Measurements from ENCODE around the gene PODXL2.

Gene PODXL2

DNA sequence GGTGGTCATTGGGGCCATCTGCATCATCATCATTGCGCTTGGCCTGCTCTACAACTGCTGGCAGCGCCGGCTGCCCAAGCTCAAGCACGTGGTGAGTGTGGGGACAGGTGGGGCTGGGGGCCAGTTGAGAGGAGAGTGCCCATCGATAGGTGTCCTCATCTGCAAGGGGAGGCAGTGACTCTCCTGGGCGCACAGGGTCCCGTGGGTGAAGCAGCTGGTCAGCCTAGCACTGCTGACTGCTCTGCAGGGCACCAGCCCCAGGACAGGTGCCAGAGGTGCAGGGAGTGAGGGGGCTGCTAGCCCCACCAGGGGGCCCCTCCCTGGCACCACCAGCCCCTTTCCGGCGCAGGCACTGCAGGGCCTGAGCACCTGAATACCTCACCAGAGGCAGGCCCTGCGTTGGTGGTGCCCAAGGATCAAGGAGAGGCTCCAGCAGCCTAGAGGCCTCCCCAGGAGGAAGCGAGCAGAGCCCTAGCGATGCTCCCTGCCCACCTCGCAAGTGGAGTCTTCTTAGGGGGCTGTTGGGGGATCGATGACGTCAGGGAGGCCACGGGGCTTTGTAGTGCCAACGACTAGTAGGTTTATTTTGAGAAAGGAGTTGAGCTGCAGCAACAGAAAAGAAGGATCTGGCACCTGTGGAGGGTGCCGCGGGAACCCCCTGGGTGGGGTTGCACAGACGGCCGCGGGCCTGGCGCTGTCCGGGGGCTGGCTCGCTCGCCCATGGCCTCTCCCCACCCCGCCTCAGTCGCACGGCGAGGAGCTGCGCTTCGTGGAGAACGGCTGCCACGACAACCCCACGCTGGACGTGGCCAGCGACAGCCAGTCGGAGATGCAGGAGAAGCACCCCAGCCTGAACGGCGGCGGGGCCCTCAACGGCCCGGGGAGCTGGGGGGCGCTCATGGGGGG lies 42.8 kb downstream of the PODXL2 start:
- H3K27ac ChIP-seq (ENCODE audit: low read depth, low read length): peak overlapping the region; percentile 40
- no peaks in the 10 kb centered on the region for H3K36me3 ChIP-seq (ENCODE audit: control insufficient read depth, insufficient read depth, low read length)
- peaks cover 7% of the 10 kb centered on the region for H3K4me1 ChIP-seq (ENCODE audit: control insufficient read depth, insufficient read depth, low read length)
- H3K4me3 ChIP-seq (ENCODE audit: low read depth, low read length): peak overlapping the region; percentile 70
- peak overlapping the region; percentile 63 for H3K9ac ChIP-seq (ENCODE audit: low read depth, low read length)
- peaks cover 4% of the 10 kb centered on the region; the same call in 1 of the 2 replicates for H3K27me3 ChIP-seq (ENCODE audit: control insufficient read depth, insufficient read depth, low read length)
- no peaks in the 10 kb centered on the region for H3K9me3 ChIP-seq (ENCODE audit: control insufficient read depth, insufficient read depth, low read length)

- Histone ChIP-seq H3K27me3 (ENCODE audit: control insufficient read depth, insufficient read depth, low read length) (peaks cover 4% of the 10 kb centered on the region; the same call in 1 of the 2 replicates), H3K27ac (ENCODE audit: low read depth, low read length) (peak within 1 kb of the TSS; percentile 64), H3K4me3 (ENCODE audit: low read depth, low read length) (peak within 1 kb of the TSS; percentile 90), H3K4me1 (ENCODE audit: control insufficient read depth, insufficient read depth, low read length) (peaks cover 7% of the 10 kb centered on the region), H3K36me3 (ENCODE audit: control insufficient read depth, insufficient read depth, low read length) (no peaks in the 10 kb centered on the region), H3K9ac (ENCODE audit: low read depth, low read length) (peak within 1 kb of the TSS; percentile 63), H3K9me3 (ENCODE audit: control insufficient read depth, insufficient read depth, low read length) (no peaks in the 10 kb centered on the region)
Measured at GRCh38 chr3:127672429-127673190, 43.6 kb downstream of the PODXL2 start, which contains the start of gene ABTB1. Gene ABTB1 (plus strand): TSS chr3:127672952. CDS start chr3:127673026, 74 bp downstream.

DNA sequence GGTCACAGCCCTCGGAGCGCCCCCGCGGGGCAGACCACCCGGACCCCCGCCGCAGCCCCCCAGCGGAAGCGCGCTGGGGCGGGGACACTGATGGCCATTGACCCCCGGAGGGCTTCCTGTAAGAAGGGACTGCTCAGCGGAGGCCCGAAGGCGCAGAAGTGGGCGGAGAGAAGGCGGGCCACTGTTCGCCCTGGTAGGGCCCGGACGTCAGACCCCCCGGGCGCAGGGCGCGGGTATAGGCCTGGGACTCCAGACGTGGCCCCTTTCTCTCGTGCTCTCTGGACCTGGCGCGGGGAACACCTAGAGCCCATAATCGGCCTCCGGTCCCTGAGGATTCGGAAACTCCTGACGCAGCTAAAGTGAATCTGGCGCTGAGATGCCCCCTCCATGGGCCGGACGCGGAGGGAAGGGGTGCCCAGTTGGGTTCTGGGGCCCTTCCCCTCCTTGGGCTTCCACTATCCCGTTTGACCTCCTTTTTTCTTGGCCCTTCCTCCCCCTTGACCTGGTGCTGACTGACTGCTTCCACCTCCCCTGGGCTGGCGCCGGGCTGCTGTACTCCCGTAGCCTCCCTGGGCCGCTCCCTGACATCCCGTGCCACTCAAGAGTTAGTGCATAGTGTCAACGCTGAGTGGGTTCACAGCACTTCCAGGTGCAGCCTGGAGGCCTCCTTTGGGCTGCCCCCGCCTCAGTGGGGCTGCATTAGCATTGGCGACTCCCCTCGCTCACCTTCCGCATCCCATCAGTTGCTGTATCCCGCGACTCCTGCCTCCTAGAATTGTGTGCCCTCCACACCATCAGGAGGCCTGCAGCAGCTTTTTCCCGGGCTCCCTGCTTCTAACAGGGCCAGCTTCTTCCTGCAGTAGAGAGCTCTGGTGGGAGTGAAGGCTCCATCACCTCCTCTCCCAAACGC lies 44.5 kb downstream of the PODXL2 start:
- Histone ChIP-seq H3K27me3 (ENCODE audit: control insufficient read depth, insufficient read depth, low read length) (peaks cover 4% of the 10 kb centered on the region; the same call in 1 of the 2 replicates), H3K9me3 (ENCODE audit: control insufficient read depth, insufficient read depth, low read length) (no peaks in the 10 kb centered on the region), H3K4me1 (ENCODE audit: control insufficient read depth, insufficient read depth, low read length) (peaks cover 7% of the 10 kb centered on the region), H3K27ac (ENCODE audit: low read depth, low read length) (peak overlapping the region; percentile 64), H3K36me3 (ENCODE audit: control insufficient read depth, insufficient read depth, low read length) (no peaks in the 10 kb centered on the region), H3K4me3 (ENCODE audit: low read depth, low read length) (peak overlapping the region; percentile 90), H3K9ac (ENCODE audit: low read depth, low read length) (peak overlapping the region; percentile 44; the same call in 1 of the 2 replicates)

GRCh38 chr3:127674101-127674721 lies 45.2 kb downstream of the PODXL2 start:
- H3K27me3 ChIP-seq (ENCODE audit: control insufficient read depth, insufficient read depth, low read length): peaks cover 4% of the 10 kb centered on the region; the same call in 1 of the 2 replicates
- H3K9ac ChIP-seq (ENCODE audit: low read depth, low read length): no peak overlapping the region
- peak overlapping the region; percentile 90; the same call in 1 of the 2 replicates for H3K4me3 ChIP-seq (ENCODE audit: low read depth, low read length)
- H3K4me1 ChIP-seq (ENCODE audit: control insufficient read depth, insufficient read depth, low read length): peaks cover 7% of the 10 kb centered on the region
- H3K27ac ChIP-seq (ENCODE audit: low read depth, low read length): no peak overlapping the region
- no peaks in the 10 kb centered on the region for H3K36me3 ChIP-seq (ENCODE audit: control insufficient read depth, insufficient read depth, low read length)
- H3K9me3 ChIP-seq (ENCODE audit: control insufficient read depth, insufficient read depth, low read length): no peaks in the 10 kb centered on the region

- Histone ChIP-seq H3K9me3 (ENCODE audit: control insufficient read depth, insufficient read depth, low read length) (no peaks in the 10 kb centered on the region), H3K27me3 (ENCODE audit: control insufficient read depth, insufficient read depth, low read length) (peaks cover 4% of the 10 kb centered on the region; the same call in 1 of the 2 replicates), H3K36me3 (ENCODE audit: control insufficient read depth, insufficient read depth, low read length) (no peaks in the 10 kb centered on the region), H3K27ac (ENCODE audit: low read depth, low read length) (no peak overlapping the region), H3K4me1 (ENCODE audit: control insufficient read depth, insufficient read depth, low read length) (peaks cover 7% of the 10 kb centered on the region), H3K4me3 (ENCODE audit: low read depth, low read length) (no peak overlapping the region), H3K9ac (ENCODE audit: low read depth, low read length) (no peak overlapping the region)
Measured at GRCh38 chr3:127674790-127675189, 45.8 kb downstream of the PODXL2 start.

GRCh38 chr3:127675651-127676391 lies 46.8 kb downstream of the PODXL2 start:
- H3K27me3 ChIP-seq (ENCODE audit: control insufficient read depth, insufficient read depth, low read length): peaks cover 4% of the 10 kb centered on the region; the same call in 1 of the 2 replicates
- no peaks in the 10 kb centered on the region for H3K9me3 ChIP-seq (ENCODE audit: control insufficient read depth, insufficient read depth, low read length)
- H3K9ac ChIP-seq (ENCODE audit: low read depth, low read length): no peak overlapping the region
- H3K4me3 ChIP-seq (ENCODE audit: low read depth, low read length): no peak overlapping the region
- no peaks in the 10 kb centered on the region for H3K36me3 ChIP-seq (ENCODE audit: control insufficient read depth, insufficient read depth, low read length)
- peaks cover 7% of the 10 kb centered on the region for H3K4me1 ChIP-seq (ENCODE audit: control insufficient read depth, insufficient read depth, low read length)
- no peak overlapping the region for H3K27ac ChIP-seq (ENCODE audit: low read depth, low read length)

DNA sequence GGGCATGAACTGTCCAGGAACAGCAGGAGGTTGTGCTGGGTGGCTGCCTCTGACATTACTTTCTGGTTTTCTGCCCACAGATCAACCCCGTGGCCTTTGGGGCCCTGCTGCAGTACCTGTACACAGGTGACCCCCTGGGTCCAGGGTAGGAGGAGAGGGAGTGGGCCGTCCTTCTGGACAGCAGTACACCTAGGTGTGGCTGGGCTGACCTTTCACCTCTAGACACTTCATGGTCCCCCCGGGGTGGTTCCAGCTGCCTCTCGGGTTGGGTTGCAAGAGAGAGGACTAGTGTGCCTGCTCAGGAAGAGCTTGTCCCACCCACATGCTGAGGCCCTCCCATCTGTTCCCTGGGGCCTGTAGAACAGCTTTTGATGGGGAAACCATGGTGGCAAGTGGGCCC lies 47.5 kb downstream of the PODXL2 start:
- H3K4me1 ChIP-seq (ENCODE audit: control insufficient read depth, insufficient read depth, low read length): peaks cover 7% of the 10 kb centered on the region
- no peaks in the 10 kb centered on the region for H3K9me3 ChIP-seq (ENCODE audit: control insufficient read depth, insufficient read depth, low read length)
- no peak overlapping the region for H3K27ac ChIP-seq (ENCODE audit: low read depth, low read length)
- H3K27me3 ChIP-seq (ENCODE audit: control insufficient read depth, insufficient read depth, low read length): peaks cover 4% of the 10 kb centered on the region; the same call in 1 of the 2 replicates
- H3K36me3 ChIP-seq (ENCODE audit: control insufficient read depth, insufficient read depth, low read length): no peaks in the 10 kb centered on the region
- H3K4me3 ChIP-seq (ENCODE audit: low read depth, low read length): no peak overlapping the region
- H3K9ac ChIP-seq (ENCODE audit: low read depth, low read length): no peak overlapping the region

GRCh38 chr3:127676921-127677351 lies 48.0 kb downstream of the PODXL2 start:
- peaks cover 4% of the 10 kb centered on the region; the same call in 1 of the 2 replicates for H3K27me3 ChIP-seq (ENCODE audit: control insufficient read depth, insufficient read depth, low read length)
- H3K27ac ChIP-seq (ENCODE audit: low read depth, low read length): no peak overlapping the region
- H3K36me3 ChIP-seq (ENCODE audit: control insufficient read depth, insufficient read depth, low read length): no peaks in the 10 kb centered on the region
- no peak overlapping the region for H3K4me3 ChIP-seq (ENCODE audit: low read depth, low read length)
- no peak overlapping the region for H3K9ac ChIP-seq (ENCODE audit: low read depth, low read length)
- peaks cover 7% of the 10 kb centered on the region for H3K4me1 ChIP-seq (ENCODE audit: control insufficient read depth, insufficient read depth, low read length)
- H3K9me3 ChIP-seq (ENCODE audit: control insufficient read depth, insufficient read depth, low read length): no peaks in the 10 kb centered on the region

GRCh38 chr3:127677541-127678314 lies 48.7 kb downstream of the PODXL2 start:
- Histone ChIP-seq H3K9me3 (ENCODE audit: control insufficient read depth, insufficient read depth, low read length) (no peaks in the 10 kb centered on the region), H3K9ac (ENCODE audit: low read depth, low read length) (no peak overlapping the region), H3K27me3 (ENCODE audit: control insufficient read depth, insufficient read depth, low read length) (peaks cover 4% of the 10 kb centered on the region; the same call in 1 of the 2 replicates), H3K4me1 (ENCODE audit: control insufficient read depth, insufficient read depth, low read length) (peaks cover 7% of the 10 kb centered on the region), H3K27ac (ENCODE audit: low read depth, low read length) (no peak overlapping the region), H3K36me3 (ENCODE audit: control insufficient read depth, insufficient read depth, low read length) (no peaks in the 10 kb centered on the region), H3K4me3 (ENCODE audit: low read depth, low read length) (no peak overlapping the region)
